Activated CD4-positive, alpha-beta memory T cell treated with anti-CD3 and anti-CD28 coated beads, Interleukin-2, amount 10 ng/mL, durations not matched to agents 7 days and 5 days (primary cell): ENCODE data around the gene SLC4A8. TPM values are rescaled to one million over a fixed set of nuclear protein-coding genes. Genes with fewer than 3 reads are reported as not detected.

ENCODE experiments used
- CTCF ChIA-PET: fragments of 350-600 bp; sonication (Branson Sonifier 250); formaldehyde crosslinking; loops from one replicate; lab custom pipeline; 2021; ENCODE audit warnings: antibody characterized with exemption, inconsistent platforms; lab: Charles Lee
- POLR2A ChIA-PET: fragments of 350-600 bp; sonication (Branson Sonifier 250); formaldehyde crosslinking; loops from one replicate; lab custom pipeline; 2021; ENCODE audit warnings: antibody characterized with exemption; lab: Charles Lee
- DNase-seq: peaks from one replicate; pipeline ENCODE4 v3.0.0-alpha.2; 2020
- H3K27ac Mint-ChIP-seq: one replicate; pipeline ENCODE4 v1.8.0; 2021; ENCODE audit warnings: mild to moderate bottlenecking, mixed read lengths
- H3K27me3 Mint-ChIP-seq: one replicate; pipeline ENCODE4 v1.8.0; 2021; ENCODE audit warnings: mixed read lengths
- H3K36me3 Mint-ChIP-seq: one replicate; pipeline ENCODE4 v1.8.0; 2021; ENCODE audit warnings: low read depth, mixed read lengths
- H3K4me1 Mint-ChIP-seq: one replicate; pipeline ENCODE4 v1.8.0; 2021; ENCODE audit warnings: mixed read lengths
- H3K4me3 Mint-ChIP-seq: one replicate; pipeline ENCODE4 v1.8.0; 2021; ENCODE audit warnings: mild to moderate bottlenecking, mixed read lengths
- H3K9me3 Mint-ChIP-seq: one replicate; pipeline ENCODE4 v1.8.0; 2021; ENCODE audit warnings: mixed read lengths
- total RNA-seq, 2 experiments: library from RNA; stranded (reverse); gene quantifications; one replicate each; pipeline ENCODE4 v1.2.3, GENCODE V29; 2021

Gene SLC4A8
- total RNA-seq, 2 experiments from 2014 or later, result 5.2 to 5.4 TPM

- no peak for DNase-seq
- CTCF ChIA-PET, result no interaction called here
- Mint-ChIP-seq H3K4me3 (no peak overlapping the region), H3K9me3 (no peaks in the 10 kb centered on the region), H3K36me3 (no peaks in the 10 kb centered on the region), H3K4me1 (peaks cover 1% of the 10 kb centered on the region), H3K27me3 (peaks cover 7% of the 10 kb centered on the region), H3K27ac (no peak overlapping the region)
- POLR2A ChIA-PET, result no interaction called here
Observed at GRCh38 chr12:51401486-51401885, 23.1 kb upstream of the SLC4A8 start.

- H3K36me3 Mint-ChIP-seq, result no peaks in the 10 kb centered on the region
- ChIA-PET CTCF (no interaction called here), POLR2A (interaction anchor here (1.7 kb wide), 1 partner anchor 8 kb away, joined by 5 read pairs; no protein-coding TSS in a partner anchor)
- peaks cover 7% of the 10 kb centered on the region for H3K27me3 Mint-ChIP-seq
- no peak for DNase-seq
- peaks cover 1% of the 10 kb centered on the region for H3K4me1 Mint-ChIP-seq
- H3K27ac Mint-ChIP-seq, result no peak overlapping the region
- H3K4me3 Mint-ChIP-seq, result no peak overlapping the region
- no peaks in the 10 kb centered on the region for H3K9me3 Mint-ChIP-seq
Observed at GRCh38 chr12:51401900-51402299, 22.7 kb upstream of the SLC4A8 start.

DNA sequence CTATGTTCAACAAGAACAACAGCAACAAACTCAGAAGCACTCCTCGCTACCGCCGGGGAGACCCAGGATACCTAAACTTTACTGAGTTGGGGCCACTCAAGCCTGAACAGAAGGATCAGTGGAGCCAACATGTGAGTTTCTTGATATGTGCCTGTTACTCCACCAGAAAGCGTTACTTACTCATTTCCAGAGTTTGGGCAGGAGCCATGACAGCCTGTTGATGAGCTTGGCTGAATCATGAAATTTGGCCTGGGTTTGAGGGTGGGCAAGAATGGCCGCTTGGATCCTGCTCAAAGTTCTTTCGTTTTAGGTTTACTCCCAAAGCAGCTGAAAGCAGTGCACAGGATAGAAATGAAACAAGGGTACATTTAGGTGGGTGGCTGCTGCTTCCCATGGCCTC is 21.5 kb upstream of the SLC4A8 start:
- H3K27ac Mint-ChIP-seq, result no peak overlapping the region
- ChIA-PET POLR2A (interaction anchor here (1.7 kb wide), 1 partner anchor 9 kb away, joined by 5 read pairs; no protein-coding TSS in a partner anchor), CTCF (interaction anchor here (0.6 kb wide), 1 partner anchor 95 kb away, joined by 3 read pairs; no protein-coding TSS in a partner anchor)
- no peak for DNase-seq
- H3K4me3 Mint-ChIP-seq, result no peak overlapping the region
- H3K9me3 Mint-ChIP-seq, result no peaks in the 10 kb centered on the region
- H3K4me1 Mint-ChIP-seq, result no peaks in the 10 kb centered on the region
- no peaks in the 10 kb centered on the region for H3K36me3 Mint-ChIP-seq
- peaks cover 1% of the 10 kb centered on the region for H3K27me3 Mint-ChIP-seq

DNA sequence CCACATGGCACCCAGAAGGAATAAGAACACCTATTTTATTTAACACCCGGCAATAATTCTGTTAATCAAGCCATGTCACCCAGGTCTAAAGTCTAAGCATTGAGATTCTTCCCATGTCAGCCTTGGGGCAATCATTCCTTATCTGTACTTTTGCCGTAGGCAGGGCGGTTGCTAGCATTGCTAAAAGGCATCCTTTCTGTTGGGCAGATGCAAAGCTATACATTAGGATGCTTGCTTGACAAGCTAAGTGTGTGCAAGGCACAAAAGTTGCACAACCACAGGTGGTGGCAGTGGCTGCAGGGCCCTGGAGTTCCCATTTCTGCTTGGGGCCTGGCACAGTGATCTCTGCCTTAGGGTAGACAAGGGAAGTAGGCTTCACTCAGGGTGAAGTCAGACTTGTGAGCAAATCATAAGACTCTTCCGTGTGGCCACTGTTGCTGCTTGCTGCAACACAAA is 20.9 kb upstream of the SLC4A8 start:
- Mint-ChIP-seq H3K4me1 (no peaks in the 10 kb centered on the region), H3K36me3 (no peaks in the 10 kb centered on the region), H3K27ac (no peak overlapping the region), H3K27me3 (no peaks in the 10 kb centered on the region), H3K4me3 (no peak overlapping the region), H3K9me3 (no peaks in the 10 kb centered on the region)
- POLR2A ChIA-PET, result interaction anchor here (1.7 kb wide), 1 partner anchor 10 kb away, joined by 5 read pairs; no protein-coding TSS in a partner anchor
- no peak for DNase-seq
- CTCF ChIA-PET, result interaction anchor here (0.6 kb wide), 1 partner anchor 94 kb away, joined by 3 read pairs; no protein-coding TSS in a partner anchor

GRCh38 chr12:51404627-51405026 is 20.0 kb upstream of the SLC4A8 start:
- no peaks in the 10 kb centered on the region for H3K36me3 Mint-ChIP-seq
- no peak for DNase-seq
- H3K27me3 Mint-ChIP-seq, result no peaks in the 10 kb centered on the region
- POLR2A ChIA-PET, result no interaction called here
- CTCF ChIA-PET, result no interaction called here
- H3K4me1 Mint-ChIP-seq, result no peaks in the 10 kb centered on the region
- H3K4me3 Mint-ChIP-seq, result no peak overlapping the region
- no peak overlapping the region for H3K27ac Mint-ChIP-seq
- H3K9me3 Mint-ChIP-seq, result no peaks in the 10 kb centered on the region

GRCh38 chr12:51405801-51406207 is 18.8 kb upstream of the SLC4A8 start:
- H3K4me1 Mint-ChIP-seq, result no peaks in the 10 kb centered on the region
- no peak for DNase-seq
- H3K9me3 Mint-ChIP-seq, result no peaks in the 10 kb centered on the region
- ChIA-PET CTCF (no interaction called here), POLR2A (no interaction called here)
- H3K27ac Mint-ChIP-seq, result no peak overlapping the region
- H3K4me3 Mint-ChIP-seq, result no peak overlapping the region
- no peaks in the 10 kb centered on the region for H3K27me3 Mint-ChIP-seq
- H3K36me3 Mint-ChIP-seq, result no peaks in the 10 kb centered on the region

GRCh38 chr12:51406290-51406689 is 18.3 kb upstream of the SLC4A8 start:
- H3K9me3 Mint-ChIP-seq, result no peaks in the 10 kb centered on the region
- H3K27me3 Mint-ChIP-seq, result no peaks in the 10 kb centered on the region
- H3K36me3 Mint-ChIP-seq, result no peaks in the 10 kb centered on the region
- POLR2A ChIA-PET, result no interaction called here
- H3K4me3 Mint-ChIP-seq, result no peak overlapping the region
- no peaks in the 10 kb centered on the region for H3K4me1 Mint-ChIP-seq
- H3K27ac Mint-ChIP-seq, result no peak overlapping the region
- CTCF ChIA-PET, result no interaction called here
- no peak for DNase-seq

GRCh38 chr12:51406859-51407258 is 17.8 kb upstream of the SLC4A8 start:
- no peak for DNase-seq
- Mint-ChIP-seq H3K4me1 (no peaks in the 10 kb centered on the region), H3K4me3 (no peak overlapping the region), H3K36me3 (no peaks in the 10 kb centered on the region), H3K27me3 (no peaks in the 10 kb centered on the region), H3K9me3 (no peaks in the 10 kb centered on the region), H3K27ac (no peak overlapping the region)
- POLR2A ChIA-PET, result no interaction called here
- CTCF ChIA-PET, result no interaction called here

DNA sequence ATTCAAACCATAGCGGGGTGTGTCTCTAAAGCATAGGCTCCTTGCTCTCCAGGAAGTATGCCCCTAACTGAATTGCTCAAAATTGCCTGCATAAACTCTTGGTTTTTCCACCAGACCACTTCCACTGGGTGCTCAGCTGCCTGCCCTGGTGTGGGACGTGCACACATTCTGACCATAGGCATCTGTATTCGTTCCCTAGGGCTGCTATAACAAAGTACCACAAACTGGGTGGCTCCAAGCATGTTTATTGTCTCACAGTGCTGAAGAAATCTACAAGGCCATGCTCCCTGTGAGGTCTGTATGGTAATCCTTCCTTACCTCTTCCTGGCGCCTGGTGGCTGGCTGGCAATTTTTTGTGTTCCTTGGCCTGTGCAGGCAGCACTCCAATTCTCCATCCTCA is 17.0 kb upstream of the SLC4A8 start:
- Mint-ChIP-seq H3K27ac (no peak overlapping the region), H3K4me3 (no peak overlapping the region), H3K27me3 (peaks cover 3% of the 10 kb centered on the region), H3K36me3 (no peaks in the 10 kb centered on the region), H3K4me1 (no peaks in the 10 kb centered on the region), H3K9me3 (no peaks in the 10 kb centered on the region)
- POLR2A ChIA-PET, result no interaction called here
- no peak for DNase-seq
- CTCF ChIA-PET, result no interaction called here

- Mint-ChIP-seq H3K9me3 (no peaks in the 10 kb centered on the region), H3K27ac (no peak overlapping the region), H3K27me3 (peaks cover 7% of the 10 kb centered on the region), H3K4me3 (no peak overlapping the region), H3K4me1 (no peaks in the 10 kb centered on the region), H3K36me3 (no peaks in the 10 kb centered on the region)
- ChIA-PET POLR2A (interaction anchor here (0.6 kb wide), 1 partner anchor 54 kb away, joined by 3 read pairs; no protein-coding TSS in a partner anchor), CTCF (no interaction called here)
- no peak for DNase-seq
Observed at GRCh38 chr12:51409846-51410245, 14.8 kb upstream of the SLC4A8 start.

DNA sequence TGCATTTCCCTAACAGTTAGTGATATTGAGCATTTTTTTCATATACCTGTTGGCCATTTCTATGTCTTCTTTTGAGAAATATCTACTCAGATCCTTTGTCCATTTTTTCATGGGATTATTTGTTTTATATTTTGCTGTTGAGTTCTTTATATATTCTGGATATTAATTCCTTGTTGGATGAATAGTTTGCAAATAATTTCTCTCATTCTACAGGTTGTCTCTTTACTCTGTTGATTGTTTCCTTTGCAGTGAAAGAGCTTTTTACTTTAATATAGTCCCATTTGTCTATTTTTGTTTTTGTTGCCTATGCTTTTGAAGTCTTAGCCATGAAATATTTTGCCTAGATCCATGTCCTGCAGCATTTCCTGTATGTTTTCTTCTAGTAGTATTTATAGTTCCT is 11.5 kb upstream of the SLC4A8 start:
- Mint-ChIP-seq H3K36me3 (no peaks in the 10 kb centered on the region), H3K4me1 (no peaks in the 10 kb centered on the region), H3K27ac (no peak overlapping the region), H3K27me3 (peaks cover 9% of the 10 kb centered on the region), H3K9me3 (no peaks in the 10 kb centered on the region), H3K4me3 (no peak overlapping the region)
- CTCF ChIA-PET, result interaction anchor here (0.9 kb wide), 1 partner anchor 119 kb away, joined by 3 read pairs; no protein-coding TSS in a partner anchor
- POLR2A ChIA-PET, result no interaction called here
- no peak for DNase-seq

GRCh38 chr12:51413791-51414190 is 10.8 kb upstream of the SLC4A8 start:
- Mint-ChIP-seq H3K4me1 (no peaks in the 10 kb centered on the region), H3K27me3 (peaks cover 9% of the 10 kb centered on the region), H3K4me3 (no peak overlapping the region), H3K27ac (no peak overlapping the region), H3K36me3 (no peaks in the 10 kb centered on the region), H3K9me3 (no peaks in the 10 kb centered on the region)
- ChIA-PET CTCF (no interaction called here), POLR2A (no interaction called here)
- DNase-seq, result no peak

- CTCF ChIA-PET, result interaction anchor here (1.0 to 1.5 kb wide), 3 partner anchors 47 to 398 kb away, joined by 3 to 4 read pairs (median 3); no protein-coding TSS in a partner anchor
- Mint-ChIP-seq H3K36me3 (no peaks in the 10 kb centered on the region), H3K4me1 (no peaks in the 10 kb centered on the region), H3K27ac (no peak overlapping the region), H3K27me3 (peaks cover 9% of the 10 kb centered on the region), H3K9me3 (no peaks in the 10 kb centered on the region), H3K4me3 (no peak overlapping the region)
- POLR2A ChIA-PET, result no interaction called here
- no peak for DNase-seq
Observed at GRCh38 chr12:51415931-51416330, 8.7 kb upstream of the SLC4A8 start.

DNA sequence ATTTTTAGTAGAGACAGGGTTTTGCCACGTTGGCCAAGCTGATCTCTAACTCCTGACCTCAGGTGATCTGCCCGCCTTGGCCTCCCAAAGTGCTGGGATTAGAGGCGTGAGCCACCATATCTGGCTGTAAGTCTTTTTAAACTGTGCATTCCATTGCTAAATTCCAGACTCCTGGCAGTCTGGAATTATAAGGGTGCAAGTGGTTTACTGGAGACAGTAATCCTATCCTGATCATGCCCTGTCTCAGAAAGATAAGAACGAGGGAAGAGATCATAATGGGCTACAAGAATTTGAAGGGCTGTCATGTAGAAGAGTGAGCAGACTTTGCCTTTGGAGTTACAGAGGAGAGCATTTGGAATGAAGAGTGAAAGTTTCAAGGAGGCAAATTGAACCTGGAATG is 6.8 kb upstream of the SLC4A8 start:
- peaks cover 5% of the 10 kb centered on the region for H3K27me3 Mint-ChIP-seq
- ChIA-PET CTCF (interaction anchor here (1.4 to 1.6 kb wide), 2 partner anchors 11 to 396 kb away, joined by 3 to 5 read pairs; no protein-coding TSS in a partner anchor), POLR2A (no interaction called here)
- no peak for DNase-seq
- H3K9me3 Mint-ChIP-seq, result no peaks in the 10 kb centered on the region
- no peak overlapping the region for H3K27ac Mint-ChIP-seq
- H3K36me3 Mint-ChIP-seq, result no peaks in the 10 kb centered on the region
- H3K4me3 Mint-ChIP-seq, result no peak overlapping the region
- H3K4me1 Mint-ChIP-seq, result no peaks in the 10 kb centered on the region
